Measurements from ENCODE around the gene CAPN14.
A peak's percentile ranks its signal among the peaks of the same experiment; 100 is the strongest.
"Not testable (repeated sequence)": the region's sequence is repeated elsewhere in the genome, so short reads cannot be mapped to it uniquely, and the experiment has no call there.

The CAPN14 gene

DNA sequence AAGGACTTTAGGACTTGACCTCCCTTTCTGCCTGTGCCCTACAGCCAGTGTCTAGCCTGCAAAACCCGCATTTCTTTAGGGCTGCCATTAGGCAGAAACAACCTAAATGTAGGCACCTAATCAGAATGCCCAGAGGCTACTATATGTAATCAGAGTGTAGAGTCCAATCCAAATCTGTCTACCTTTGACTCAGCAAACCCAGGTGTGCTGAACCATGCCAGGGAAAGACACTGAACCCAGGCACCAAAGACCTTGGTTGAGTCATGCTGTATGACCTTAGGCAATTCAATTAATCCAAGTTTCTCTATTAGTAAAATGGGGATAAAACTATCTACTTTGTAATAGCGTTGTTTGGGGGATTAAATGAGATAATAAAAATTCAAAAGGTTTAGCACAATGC is 20.7 kb downstream of the CAPN14 start:
- DNase-seq (ENCODE audit: low spot score), result no peak

DNA sequence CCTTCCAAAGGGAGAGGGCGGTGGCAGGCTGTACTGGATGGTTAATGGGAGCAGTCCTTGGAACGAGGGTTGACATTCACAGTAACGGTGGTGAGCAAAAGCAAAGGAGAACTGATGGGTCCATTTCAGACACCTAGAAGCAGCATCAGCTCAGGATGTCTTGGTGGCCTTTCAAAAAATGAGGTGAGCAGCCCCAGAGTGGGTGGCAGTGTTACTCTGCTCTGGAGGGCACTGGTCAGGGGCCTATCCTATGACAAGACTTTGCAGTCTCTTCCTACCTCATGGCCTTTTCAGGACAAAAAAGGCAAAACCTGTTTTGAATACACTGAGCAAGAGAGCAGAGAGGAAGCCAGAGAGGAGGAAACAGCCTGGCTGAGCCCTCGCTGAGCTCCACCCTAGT is 23.5 kb downstream of the CAPN14 start:
- DNase-seq (ENCODE audit: low spot score), result no peak

DNA sequence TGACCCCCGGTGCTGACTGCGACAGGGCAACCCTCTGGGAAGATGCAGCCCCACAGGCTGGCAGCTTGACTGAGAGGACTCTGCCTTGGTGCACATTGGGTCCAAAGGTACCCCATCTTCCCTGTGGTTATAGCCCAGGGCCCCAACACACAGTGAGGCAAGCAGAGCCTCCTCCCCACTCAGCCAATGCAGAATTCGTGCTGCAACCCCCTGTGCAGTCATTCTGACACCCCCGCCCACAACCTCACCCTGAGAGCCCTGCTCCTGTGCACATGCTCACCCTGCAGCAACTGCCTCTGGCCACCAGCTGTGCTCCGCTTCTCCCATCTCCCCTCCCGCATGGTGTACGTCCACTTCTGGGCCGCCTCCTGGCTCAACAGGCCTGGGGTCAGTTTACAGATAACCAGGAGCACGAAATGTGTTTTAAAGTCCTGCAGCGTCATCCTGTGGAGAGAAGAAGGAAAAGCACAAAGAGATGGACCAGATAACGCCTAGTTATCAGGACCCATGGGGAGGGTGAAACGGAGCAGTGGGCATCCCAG is 24.4 kb downstream of the CAPN14 start:
- no peak for DNase-seq (ENCODE audit: low spot score)

DNA sequence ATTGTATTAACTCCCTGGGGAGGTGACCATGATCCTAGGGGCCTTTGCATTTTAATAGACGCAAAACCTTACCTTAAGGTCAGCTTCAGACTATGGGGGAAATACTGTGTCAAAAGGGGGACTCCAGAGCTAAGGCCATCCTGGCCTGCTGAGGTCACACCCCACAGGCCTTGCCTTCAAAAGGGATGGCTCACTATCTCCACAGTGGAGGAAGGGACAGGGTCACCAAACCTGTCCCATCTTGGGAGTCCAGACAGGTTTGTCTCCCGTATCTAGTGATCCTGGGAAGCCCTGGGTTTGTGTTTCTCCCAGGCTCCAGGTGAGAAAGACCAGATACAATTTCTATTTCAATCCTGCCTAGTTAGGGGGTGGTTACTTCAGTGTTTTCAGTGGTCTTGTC is 24.9 kb downstream of the CAPN14 start:
- DNase-seq (ENCODE audit: low spot score), result no peak

DNA sequence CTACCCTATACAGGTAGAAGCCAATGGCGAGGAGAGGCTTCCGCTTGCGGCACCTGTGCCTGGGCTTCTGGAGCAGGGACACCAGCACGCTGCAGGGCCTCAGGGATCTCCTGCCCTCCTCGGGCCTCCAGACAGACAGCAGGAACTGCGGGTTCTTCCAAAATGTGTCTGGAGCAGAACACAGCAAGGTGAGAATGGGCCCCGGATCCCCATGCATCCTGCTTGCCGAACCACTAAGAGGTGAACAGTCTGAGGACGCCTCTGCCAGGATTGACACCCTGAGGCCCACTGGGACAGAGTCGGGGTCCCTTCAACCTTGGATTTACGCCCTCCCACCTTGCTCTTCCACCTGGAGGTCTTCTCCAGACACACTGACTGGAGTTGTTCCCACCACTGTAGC is 25.4 kb downstream of the CAPN14 start:
- no peak for DNase-seq (ENCODE audit: low spot score)

DNA sequence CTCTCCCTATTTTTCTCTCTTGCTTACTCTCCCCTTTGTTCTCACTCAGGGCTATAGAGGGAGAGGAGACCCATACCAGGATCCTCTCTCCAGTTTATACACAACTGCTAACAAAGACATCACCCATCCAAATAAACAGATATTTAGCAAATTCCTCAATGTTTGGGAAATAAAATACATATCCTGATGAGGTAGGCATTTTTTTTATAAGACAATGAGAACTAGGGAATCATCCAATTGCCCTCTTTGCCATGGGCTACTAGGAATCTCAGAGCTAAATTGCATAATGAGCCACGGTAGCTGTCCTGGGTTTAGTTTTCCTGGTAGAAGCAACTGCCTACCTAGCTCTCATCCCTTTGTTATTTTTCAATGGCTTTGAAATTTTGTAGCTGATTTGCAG is 27.1 kb downstream of the CAPN14 start:
- DNase-seq (ENCODE audit: low spot score), result no peak

DNA sequence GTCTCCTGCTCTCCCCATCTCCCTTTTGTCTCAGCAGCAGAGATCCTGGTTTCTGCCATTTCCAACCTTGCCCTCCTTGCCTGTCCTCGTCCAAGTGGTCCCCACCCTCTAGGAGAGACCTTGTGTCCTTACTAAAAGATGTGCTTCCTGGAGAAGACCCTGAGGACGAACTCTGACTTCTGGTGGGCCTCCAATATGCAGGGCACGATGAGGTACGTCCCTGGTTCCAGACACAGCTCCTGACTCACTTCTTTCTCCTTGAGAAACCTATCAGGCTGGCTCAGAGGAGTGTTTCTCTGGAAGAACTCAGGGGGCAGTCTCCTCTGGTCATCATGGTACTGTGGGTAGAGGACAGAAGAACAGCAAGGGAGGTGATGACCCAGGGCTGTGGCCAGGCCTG is 28.2 kb downstream of the CAPN14 start:
- DNase-seq (ENCODE audit: low spot score), result no peak

DNA sequence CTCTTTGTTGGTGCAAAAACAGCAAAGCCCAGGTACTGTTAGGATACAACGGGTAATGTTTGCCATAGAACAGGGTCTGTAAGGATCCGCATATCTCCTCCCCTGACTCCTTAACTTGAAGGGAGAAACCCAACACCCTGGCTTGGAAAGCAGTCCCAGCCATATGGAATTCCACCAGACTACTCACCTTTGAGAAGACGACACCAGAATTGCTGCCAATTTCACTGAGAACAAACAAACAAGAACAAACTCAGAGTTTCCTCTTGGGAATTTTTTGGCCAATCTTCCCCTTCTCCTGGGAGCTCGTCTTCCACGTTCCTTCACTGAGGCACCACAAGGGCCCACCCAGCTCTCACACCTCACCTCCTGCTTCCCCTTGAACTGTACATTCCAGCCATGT is 29.2 kb downstream of the CAPN14 start:
- DNase-seq (ENCODE audit: low spot score), result no peak

DNA sequence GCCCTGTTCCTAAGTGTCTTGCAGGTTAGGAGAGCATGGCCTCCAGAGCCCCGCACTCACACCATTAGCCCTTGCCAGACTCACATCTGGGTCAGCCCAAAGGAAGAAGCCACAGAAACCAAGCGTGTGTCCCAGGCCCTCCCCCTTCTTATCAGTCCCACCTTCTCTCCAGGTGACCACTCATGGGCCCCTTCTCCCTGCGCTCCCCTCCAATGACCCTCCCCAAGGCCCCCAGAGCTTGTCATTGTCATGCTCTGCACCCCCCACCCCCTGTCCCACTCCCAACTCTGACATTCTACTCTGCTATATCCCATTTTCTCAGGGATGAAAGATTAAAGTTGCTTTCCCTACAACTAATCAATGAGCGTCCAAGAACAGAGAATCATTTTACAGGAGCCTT is 30.1 kb downstream of the CAPN14 start:
- DNase-seq (ENCODE audit: low spot score), result no peak

DNA sequence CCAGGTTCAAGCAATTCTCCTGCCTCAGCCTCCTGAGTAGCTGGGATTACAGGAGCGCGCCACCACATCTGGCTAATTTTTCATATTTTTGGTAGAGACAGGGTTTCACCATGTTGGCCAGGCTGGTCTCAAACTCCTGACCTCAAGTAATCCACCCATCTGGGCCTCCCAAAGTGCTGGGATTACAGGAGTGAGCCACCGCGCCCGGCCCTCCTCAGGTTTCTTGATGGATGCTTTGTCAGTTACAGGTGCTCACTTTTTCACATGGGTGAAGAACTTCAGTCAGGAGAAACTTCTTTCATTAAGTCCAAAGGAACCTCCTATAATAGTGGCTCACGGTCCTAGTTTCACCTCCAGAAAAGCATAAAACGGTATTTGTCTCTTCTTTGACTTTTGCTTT is 33.3 kb downstream of the CAPN14 start:
- DNase-seq (ENCODE audit: low spot score), result not testable (repeated sequence)

DNA sequence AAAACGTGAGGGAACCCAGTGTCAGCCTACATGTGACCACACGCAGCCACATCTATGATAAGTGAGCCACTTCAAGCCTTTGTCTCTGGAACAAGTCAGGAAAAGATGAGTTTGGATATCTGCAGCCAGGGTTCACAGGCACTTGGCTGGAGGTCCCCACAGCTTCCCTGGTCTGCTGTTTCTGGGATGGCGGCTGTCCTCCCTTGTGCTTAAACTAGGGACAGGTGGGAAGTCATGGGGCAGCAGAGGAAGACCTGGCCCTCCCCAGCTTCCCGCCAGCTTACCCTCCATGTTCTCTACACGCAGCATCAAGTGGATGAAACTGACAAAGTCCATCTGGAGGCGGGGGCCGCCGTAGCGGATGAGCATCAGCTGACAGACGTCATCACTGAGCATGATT is 40.6 kb downstream of the CAPN14 start:
- no peak for DNase-seq (ENCODE audit: low spot score)

DNA sequence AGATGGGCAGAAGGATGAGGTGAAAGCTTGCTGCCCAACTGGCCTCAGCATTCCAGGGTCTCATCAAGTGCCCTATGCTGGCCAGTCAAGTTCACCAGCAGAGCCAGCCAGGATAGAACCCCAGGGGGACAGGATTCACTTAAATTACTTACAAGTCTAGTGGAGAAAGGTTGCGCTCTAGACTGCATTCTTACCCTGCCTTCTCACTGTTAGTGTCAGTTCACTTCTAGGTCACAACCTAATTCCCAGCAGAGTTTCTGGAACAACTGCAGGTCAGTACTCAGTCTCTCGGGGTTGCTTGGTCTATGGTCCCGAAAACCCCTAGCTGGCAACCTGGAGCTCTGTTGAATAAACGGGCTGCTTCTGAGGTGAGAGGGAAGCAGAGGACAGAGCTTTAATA is 46.2 kb downstream of the CAPN14 start:
- no peak for DNase-seq (ENCODE audit: low spot score)

DNA sequence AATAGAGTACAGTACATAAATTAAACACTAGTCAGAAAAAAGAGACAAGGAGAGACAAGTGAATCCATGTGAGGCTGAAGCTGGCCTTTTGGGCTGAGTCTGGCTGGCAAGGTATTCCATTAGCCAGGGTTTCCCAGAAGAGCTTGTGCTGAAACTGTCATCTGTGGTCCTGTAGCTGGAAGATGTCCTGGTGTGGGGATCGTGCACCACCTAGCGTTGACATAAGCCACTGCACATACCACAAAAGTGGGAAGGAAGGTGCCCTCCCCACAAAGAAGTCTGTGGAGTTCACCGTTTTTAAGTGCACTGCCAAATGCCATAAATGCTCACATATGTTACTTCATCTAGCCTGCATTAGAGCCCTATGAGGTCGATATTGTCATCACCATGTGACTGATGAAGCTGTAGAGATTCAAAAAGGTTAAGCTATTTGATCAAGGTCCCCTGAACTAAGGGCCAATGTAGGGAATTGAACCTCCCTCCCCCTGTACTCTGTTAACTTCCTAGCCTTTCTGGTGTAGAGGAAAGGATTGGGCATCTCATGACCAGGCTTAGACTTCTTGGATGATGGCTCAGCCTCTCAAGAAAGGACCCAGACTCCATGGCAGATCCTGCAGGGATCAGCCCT is 47.1 kb downstream of the CAPN14 start:
- peak; percentile 67 for DNase-seq (ENCODE audit: low spot score)

DNA sequence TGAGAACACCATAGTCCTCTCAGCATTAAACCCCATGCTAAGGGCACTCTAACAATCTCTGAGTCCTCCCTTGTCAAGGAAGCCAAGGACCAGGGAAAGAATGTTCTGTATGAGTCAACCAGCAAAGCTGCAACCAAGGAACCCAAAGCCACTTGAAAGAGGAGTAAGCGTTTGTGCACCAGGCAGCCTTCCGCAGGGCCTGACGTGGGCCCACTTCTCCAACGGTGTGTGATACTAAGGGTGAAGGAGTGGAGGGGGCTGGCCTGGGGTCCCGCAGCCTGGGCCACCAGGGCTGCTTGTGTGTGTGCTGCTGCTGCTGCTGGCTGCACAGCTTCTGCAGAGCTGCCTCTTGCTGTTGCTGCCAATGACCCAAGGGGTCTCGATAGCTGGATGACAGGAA is 49.0 kb downstream of the CAPN14 start:
- DNase-seq (ENCODE audit: low spot score), result no peak

DNA sequence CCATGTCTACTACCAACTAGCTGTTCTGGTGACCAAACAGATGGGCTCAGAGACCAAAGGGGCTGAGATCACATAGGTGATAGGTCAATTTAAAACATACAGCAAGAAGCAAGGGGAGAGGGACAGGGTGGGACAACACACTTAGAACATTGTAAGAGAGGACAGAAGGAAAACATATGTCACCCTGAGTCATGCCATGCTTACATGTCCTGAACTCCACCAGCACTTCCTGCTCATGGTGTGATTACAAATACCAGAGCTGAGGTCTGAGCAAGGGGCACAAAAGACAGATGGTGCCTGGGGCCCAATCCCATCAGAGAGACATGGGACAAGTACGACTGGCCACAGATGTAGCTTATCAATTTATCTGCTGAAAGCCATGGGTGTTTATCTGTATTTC is 50.4 kb downstream of the CAPN14 start:
- no peak for DNase-seq (ENCODE audit: low spot score)

DNA sequence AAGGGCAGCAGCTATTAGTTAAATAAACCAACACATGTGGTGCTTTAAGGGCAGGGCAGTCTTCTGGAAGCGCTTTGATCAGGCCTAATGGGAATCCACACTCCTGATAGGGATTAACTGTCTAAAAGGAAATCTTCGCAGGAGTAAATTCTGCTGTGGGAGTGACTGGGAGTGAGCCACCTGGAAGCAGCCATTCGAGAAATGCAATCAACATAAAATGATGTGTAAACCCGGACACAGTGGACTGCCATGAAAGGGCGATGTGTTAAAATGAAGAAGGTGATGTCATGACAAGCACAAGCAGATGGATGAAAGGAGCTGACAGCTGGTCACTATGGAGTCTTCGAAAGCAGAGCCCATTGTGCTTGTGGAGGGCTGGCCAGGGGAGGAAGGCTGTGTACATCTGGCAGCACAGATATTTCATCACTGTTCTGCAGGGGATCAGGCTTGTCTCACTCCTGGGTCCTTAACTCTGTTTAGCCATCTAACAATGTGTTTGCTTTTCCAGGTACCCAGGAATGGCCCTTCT is 54.2 kb downstream of the CAPN14 start:
- no peak for DNase-seq (ENCODE audit: low spot score)

DNA sequence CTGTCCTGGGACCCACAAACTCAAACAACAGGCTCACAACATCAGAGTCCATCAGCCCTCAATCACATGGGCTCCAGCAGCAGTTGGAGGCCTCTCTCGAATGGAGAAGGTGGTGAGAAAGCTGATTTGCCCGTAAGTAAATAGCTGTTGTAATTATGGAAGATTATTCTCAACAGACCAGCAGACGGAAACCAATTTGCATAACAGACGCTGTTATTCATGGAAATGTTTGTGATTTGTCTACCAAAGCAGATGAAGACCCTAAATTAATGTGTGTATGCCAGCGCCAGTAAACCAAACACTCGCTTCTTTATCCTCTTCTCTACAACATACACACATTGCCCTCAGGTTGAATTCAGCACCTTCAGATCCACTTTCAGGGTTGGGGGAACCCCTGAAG is 55.7 kb downstream of the CAPN14 start:
- no peak for DNase-seq (ENCODE audit: low spot score)

DNA sequence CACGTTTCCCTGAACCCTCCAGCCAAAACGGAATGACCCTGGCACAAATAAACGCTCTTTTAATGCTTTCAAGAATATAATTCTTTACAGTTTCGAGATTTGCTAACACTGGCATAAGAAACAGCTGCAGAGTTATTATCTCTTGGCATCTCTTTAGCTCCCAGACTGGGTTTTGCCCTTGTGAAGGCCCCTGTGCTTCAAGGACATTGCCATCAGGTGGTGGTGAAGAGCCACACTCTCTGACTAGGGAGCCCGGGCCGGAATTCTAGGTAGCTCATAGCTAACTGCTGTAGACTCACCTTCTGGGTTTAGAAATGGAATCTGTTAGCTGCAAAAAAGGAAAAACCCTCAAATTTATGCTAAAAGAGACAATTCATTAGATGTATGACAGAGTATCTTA is 65.8 kb downstream of the CAPN14 start:
- no peak for DNase-seq (ENCODE audit: low spot score)

DNA sequence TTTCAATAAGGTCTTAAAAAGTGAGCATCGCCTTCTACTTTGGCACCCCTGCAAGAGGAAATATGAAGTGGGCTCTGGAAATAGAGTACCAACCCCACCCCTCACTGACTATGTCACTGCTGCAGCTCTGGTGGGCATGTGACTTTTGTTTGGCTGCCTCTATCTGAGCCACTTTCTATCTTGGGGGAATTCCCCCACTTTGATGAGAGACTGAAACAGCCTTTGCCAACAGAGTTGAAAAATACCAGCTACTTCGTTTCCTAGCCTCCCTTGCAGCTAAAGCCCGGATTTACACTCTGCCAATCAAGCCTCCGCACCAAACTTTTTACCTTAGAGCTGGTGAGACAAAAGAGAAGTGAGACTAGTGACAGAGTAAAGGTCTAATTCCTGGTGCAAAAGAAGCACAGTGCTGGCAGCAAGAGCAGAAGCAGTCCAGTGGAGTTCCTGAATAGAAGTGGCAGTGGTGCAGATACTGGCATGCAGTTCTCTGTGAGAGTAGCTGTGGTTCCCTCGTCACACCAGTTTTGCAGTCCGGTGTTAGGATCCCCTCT is 67.1 kb downstream of the CAPN14 start:
- DNase-seq (ENCODE audit: low spot score), result no peak

DNA sequence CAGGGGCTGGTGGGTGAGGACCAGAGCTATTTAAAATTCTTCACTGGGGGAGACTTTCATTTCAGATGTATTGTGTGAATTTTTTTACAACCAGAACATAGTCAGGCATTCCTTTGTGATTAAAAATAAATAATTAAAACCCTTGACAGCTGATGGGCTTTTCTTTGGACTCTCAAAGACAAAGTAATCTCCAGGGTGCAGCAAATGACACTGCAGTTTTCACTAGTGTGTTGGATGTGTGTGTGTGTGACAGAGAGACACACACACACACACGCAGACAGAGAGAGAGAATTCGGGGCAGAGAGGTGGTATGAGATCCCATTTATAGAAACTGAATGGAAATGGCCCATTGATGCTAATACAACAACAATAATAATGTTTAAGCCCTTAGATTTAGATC is 68.8 kb downstream of the CAPN14 start:
- no peak for DNase-seq (ENCODE audit: low spot score)

DNA sequence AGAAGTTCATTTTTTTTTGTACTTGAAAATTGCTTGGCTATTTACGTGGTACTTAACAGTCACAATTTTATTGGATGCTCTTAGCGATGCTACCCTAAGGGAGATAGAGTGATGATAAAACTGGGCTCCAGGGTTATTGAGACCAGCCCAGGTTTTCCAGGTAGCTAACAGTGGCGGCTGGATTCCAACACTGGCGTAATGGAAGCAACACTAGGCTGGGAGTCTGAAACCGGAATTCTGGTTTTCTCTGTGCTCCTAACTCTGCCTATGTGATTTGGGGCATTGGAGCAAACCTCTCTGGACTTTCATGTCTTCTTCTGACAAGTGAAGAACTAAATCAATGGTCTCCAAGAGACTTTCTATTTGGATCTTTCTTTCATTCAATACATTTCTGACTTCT is 69.7 kb downstream of the CAPN14 start:
- no peak for DNase-seq (ENCODE audit: low spot score)

DNA sequence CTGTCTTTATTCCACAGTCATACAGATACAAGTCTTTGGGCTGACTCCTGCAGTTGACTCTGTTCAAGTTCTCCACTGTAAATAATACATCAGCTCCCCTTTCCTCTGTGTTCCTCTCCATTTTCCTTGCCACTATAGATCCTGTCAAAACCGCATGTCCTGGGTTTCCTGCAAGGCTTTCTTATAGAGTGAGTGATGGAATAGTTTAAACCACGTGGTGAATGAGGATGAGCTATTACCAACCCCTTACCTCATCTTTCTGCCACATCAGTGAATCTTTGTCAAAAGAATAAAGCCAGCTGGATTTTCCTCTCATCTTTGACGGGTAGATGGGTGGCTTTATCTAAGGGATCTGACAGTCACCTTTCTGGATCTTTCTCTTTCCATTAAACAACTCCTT is 75.2 kb downstream of the CAPN14 start:
- DNase-seq (ENCODE audit: low spot score), result no peak

DNA sequence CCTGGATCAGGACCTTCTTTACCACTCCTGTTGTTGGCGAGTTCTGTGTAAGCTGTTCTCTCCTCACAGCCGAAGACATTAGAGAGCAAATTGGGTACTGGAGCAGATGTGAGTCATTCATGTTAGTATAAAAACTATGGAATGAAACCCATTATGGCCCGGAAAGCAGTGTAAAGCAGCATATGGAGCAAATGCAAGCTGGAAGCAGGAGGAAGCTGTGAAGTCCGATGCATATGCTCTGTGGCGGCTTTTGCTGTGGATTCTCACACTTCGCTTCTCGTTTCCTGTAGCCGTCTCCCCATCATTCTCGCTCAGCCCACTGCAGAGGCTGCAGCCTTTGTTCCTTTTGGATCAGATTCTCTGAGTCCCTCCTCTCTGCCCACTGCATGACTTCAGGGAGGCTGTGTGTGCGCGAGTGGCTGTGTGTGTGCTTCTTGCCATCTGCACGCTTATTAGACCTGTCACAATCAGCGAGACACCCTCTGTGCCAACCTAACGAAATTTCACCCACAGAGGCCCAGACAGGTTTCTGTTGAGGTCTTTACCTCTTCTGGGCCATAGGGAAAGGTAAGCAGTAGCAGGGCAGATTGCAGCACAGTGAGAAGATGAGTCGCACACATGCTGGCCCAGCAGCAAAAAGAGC is 75.8 kb downstream of the CAPN14 start:
- no peak for DNase-seq (ENCODE audit: low spot score)

DNA sequence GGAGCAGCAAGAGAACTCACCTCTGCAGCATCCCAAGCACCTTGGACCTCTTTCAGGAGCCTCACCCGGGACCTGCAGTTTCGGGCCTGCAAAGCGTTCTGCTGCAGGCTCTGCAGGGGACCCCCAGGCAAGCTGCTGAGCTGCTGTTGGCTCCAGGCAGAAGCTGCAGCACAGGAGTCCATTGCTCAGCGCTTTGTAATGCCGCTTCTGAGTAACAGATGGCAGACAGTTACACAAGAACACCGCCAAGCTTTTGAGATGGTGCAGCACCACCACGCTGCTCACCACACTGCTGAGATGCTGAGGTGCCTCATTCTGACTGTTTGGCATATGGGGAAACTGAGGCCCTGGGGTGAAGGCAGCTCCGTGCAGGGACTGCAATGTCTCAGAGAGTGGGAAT is 77.2 kb downstream of the CAPN14 start:
- no peak for DNase-seq (ENCODE audit: low spot score)
